Measurements from ENCODE around the gene PSMD6.

Gene PSMD6

GRCh38 chr3:64023187-64023860 lies at the start of gene PSMD6:
TSS of gene PSMD6 (minus strand) at chr3:64023494. CDS start at chr3:64023419, 75 bp downstream.
- DNase-seq (ENCODE audit: low read depth in 3 of 3): peak; percentile 89 to 92 (median 91)

- DNase-seq (ENCODE audit: low read depth in 3 of 3): no peak
Measured at GRCh38 chr3:64072126-64072525, 48.8 kb upstream of the PSMD6 start.

GRCh38 chr3:64070704-64071103 lies 47.4 kb upstream of the PSMD6 start:
- DNase-seq (ENCODE audit: low read depth in 3 of 3): no peak

- DNase-seq (ENCODE audit: low read depth in 3 of 3): no peak
Measured at GRCh38 chr3:64067506-64068346, 44.4 kb upstream of the PSMD6 start.

- no peak for DNase-seq (ENCODE audit: low read depth in 3 of 3)
Measured at GRCh38 chr3:64064804-64065203, 41.5 kb upstream of the PSMD6 start.

GRCh38 chr3:64063983-64064438 lies 40.7 kb upstream of the PSMD6 start:
- DNase-seq (ENCODE audit: low read depth in 3 of 3): no peak

GRCh38 chr3:64063207-64063982 lies 40.1 kb upstream of the PSMD6 start:
- DNase-seq (ENCODE audit: low read depth in 3 of 3): no peak

- no peak for DNase-seq (ENCODE audit: low read depth in 3 of 3)
Measured at GRCh38 chr3:64061628-64062027, 38.3 kb upstream of the PSMD6 start.

GRCh38 chr3:64059484-64060175 lies 36.3 kb upstream of the PSMD6 start:
- no peak for DNase-seq (ENCODE audit: low read depth in 3 of 3)

- DNase-seq (ENCODE audit: low read depth in 3 of 3): no peak
Measured at GRCh38 chr3:64058566-64058965, 35.3 kb upstream of the PSMD6 start.

- DNase-seq (ENCODE audit: low read depth in 3 of 3): no peak
Measured at GRCh38 chr3:64057231-64057630, 33.9 kb upstream of the PSMD6 start.

GRCh38 chr3:64056606-64057180 lies 33.4 kb upstream of the PSMD6 start:
- DNase-seq (ENCODE audit: low read depth in 3 of 3): no peak

GRCh38 chr3:64055076-64055475 lies 31.8 kb upstream of the PSMD6 start:
- DNase-seq (ENCODE audit: low read depth in 3 of 3): no peak

- no peak for DNase-seq (ENCODE audit: low read depth in 3 of 3)
Measured at GRCh38 chr3:64054488-64054887, 31.2 kb upstream of the PSMD6 start.

- no peak for DNase-seq (ENCODE audit: low read depth in 3 of 3)
Measured at GRCh38 chr3:64053581-64053980, 30.3 kb upstream of the PSMD6 start.

- DNase-seq (ENCODE audit: low read depth in 3 of 3): no peak
Measured at GRCh38 chr3:64053117-64053516, 29.8 kb upstream of the PSMD6 start.

- DNase-seq (ENCODE audit: low read depth in 3 of 3): no peak
Measured at GRCh38 chr3:64049832-64050231, 26.5 kb upstream of the PSMD6 start.

GRCh38 chr3:64049136-64049535 lies 25.8 kb upstream of the PSMD6 start:
- no peak for DNase-seq (ENCODE audit: low read depth in 3 of 3)

GRCh38 chr3:64048631-64049061 lies 25.4 kb upstream of the PSMD6 start:
- DNase-seq (ENCODE audit: low read depth in 3 of 3): no peak

GRCh38 chr3:64047787-64048186 lies 24.5 kb upstream of the PSMD6 start:
- DNase-seq (ENCODE audit: low read depth in 3 of 3): no peak

- no peak for DNase-seq (ENCODE audit: low read depth in 3 of 3)
Measured at GRCh38 chr3:64046996-64047594, 23.8 kb upstream of the PSMD6 start.

Measured in stimulated activated CD4-positive, alpha-beta T cell treated with anti-CD3 and anti-CD28 coated beads, TNF-alpha, amount 100 ng/mL, for 24 hours (primary cell).